K562 (cell line): ENCODE results near the gene WDR81. TPM values are rescaled to one million over a fixed set of nuclear protein-coding genes. Genes with fewer than 3 reads are reported as not detected.

Experiments used
- ERF ChIP-seq: fragments of 450-650 bp; formaldehyde crosslinking; IDR thresholded peaks from 2 replicates; pipeline ENCODE4 v1.4.0; 2020; ENCODE audit warnings: mild to moderate bottlenecking, mixed read lengths
- ETV5 ChIP-seq: sonication (generic); formaldehyde crosslinking; IDR thresholded peaks from 2 replicates; pipeline ENCODE4 v1.4.0; 2020; ENCODE audit warnings: low read depth, mild to moderate bottlenecking, missing genetic modification reagents
- HCFC1 ChIP-seq: IDR thresholded peaks from 2 replicates; pipeline ENCODE4 v1.6.1; 2012; ENCODE audit warnings: low read depth, low read length, improper control_type of control experiment
- ZNF609 ChIP-seq: sonication (generic); formaldehyde crosslinking; IDR thresholded peaks from 2 replicates; pipeline ENCODE4 v1.8.1; 2023; ENCODE audit warnings: missing genetic modification reagents, mild to moderate bottlenecking, borderline replicate concordance
- polyA plus RNA-seq, 8 experiments: library from polyadenylated mRNA; depleted of rRNA in 4 of 8; stranded (reverse) in 5 of 8; unstranded in 3 of 8; fragments of >200 nt; fragmentation: Nextera tagmentation in 2 of 8; fragmentation: Illumina TruSeq in 1 of 8; extraction: Ambion mirVana in 2 of 8; extraction: Trizol in 1 of 8; gene quantifications; 2 replicates each; pipeline versions ENCODE4 v1.2.1 to v1.2.3, GENCODE V29; 2011 to 2014; ENCODE audit warnings: inconsistent platforms in 1 of 8, missing spikeins in 1 of 8
- total RNA-seq, 7 experiments: library from RNA; depleted of rRNA in 6 of 7; stranded (reverse); fragments of >200 nt in 6 of 7; fragmentation: Illumina TruSeq in 2 of 7; extraction: Trizol in 2 of 7; gene quantifications; 2 replicates each; pipeline versions ENCODE4 v1.2.1 to v1.2.3, GENCODE V29; 2011 to 2021; ENCODE audit warnings: low replicate concordance in 1 of 7
- TF ChIP-seq, protein P1 (sequence below): fragments of 250-450 bp; sonication (Bioruptor Pico); IDR thresholded peaks from 2 replicates; pipeline ENCODE4 v1.5.0; 2022; ENCODE audit warnings: mild to moderate bottlenecking
- TF ChIP-seq, protein P2 (sequence below): fragments of 250-450 bp; sonication (Bioruptor Pico); IDR thresholded peaks from 2 replicates; pipeline ENCODE4 v1.5.0; 2021; ENCODE audit warnings: mild to moderate bottlenecking, borderline replicate concordance

Gene WDR81
- total and polyA plus RNA-seq, 9 of the 15 experiments (the other 6 are each of a cell fraction or from before 2014, with no cell fraction given): 0.01 to 17.1 (median 3.3) TPM

DNA sequence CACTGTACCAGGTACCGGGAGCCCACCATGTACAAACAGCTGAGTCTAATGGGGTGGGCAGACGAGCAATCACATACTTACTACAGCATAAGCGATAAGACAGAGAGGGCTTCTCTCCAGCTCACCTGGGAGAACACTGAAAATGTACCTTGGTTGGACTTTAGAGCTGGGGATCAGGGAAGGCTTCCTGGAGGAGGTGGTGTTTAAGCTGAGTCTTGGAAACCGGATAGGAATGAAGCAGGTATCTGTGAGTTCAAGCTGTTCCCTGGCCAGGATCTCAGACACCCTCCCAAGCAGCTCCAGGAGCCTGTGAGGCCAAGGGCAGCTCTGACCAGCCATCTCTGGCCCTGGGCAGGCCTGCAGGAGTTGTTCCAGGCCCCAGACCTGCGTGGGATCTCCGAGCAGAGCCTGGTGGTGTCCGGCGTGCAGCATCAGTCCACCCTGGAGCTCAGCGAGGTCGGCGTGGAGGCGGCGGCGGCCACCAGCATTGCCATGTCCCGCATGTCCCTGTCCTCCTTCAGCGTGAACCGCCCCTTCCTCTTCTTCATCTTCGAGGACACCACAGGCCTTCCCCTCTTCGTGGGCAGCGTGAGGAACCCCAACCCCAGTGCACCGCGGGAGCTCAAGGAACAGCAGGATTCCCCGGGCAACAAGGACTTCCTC lies 29.4 kb downstream of the WDR81 start (continued):
- TF ChIP-seq HCFC1 (no peak), ZNF609 (no peak), ETV5 (no peak), ERF (no peak)
- TF ChIP-seq, protein P1, sequence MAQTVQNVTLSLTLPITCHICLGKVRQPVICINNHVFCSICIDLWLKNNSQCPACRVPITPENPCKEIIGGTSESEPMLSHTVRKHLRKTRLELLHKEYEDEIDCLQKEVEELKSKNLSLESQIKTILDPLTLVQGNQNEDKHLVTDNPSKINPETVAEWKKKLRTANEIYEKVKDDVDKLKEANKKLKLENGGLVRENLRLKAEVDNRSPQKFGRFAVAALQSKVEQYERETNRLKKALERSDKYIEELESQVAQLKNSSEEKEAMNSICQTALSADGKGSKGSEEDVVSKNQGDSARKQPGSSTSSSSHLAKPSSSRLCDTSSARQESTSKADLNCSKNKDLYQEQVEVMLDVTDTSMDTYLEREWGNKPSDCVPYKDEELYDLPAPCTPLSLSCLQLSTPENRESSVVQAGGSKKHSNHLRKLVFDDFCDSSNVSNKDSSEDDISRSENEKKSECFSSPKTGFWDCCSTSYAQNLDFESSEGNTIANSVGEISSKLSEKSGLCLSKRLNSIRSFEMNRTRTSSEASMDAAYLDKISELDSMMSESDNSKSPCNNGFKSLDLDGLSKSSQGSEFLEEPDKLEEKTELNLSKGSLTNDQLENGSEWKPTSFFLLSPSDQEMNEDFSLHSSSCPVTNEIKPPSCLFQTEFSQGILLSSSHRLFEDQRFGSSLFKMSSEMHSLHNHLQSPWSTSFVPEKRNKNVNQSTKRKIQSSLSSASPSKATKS: no peak
- TF ChIP-seq, protein P2, sequence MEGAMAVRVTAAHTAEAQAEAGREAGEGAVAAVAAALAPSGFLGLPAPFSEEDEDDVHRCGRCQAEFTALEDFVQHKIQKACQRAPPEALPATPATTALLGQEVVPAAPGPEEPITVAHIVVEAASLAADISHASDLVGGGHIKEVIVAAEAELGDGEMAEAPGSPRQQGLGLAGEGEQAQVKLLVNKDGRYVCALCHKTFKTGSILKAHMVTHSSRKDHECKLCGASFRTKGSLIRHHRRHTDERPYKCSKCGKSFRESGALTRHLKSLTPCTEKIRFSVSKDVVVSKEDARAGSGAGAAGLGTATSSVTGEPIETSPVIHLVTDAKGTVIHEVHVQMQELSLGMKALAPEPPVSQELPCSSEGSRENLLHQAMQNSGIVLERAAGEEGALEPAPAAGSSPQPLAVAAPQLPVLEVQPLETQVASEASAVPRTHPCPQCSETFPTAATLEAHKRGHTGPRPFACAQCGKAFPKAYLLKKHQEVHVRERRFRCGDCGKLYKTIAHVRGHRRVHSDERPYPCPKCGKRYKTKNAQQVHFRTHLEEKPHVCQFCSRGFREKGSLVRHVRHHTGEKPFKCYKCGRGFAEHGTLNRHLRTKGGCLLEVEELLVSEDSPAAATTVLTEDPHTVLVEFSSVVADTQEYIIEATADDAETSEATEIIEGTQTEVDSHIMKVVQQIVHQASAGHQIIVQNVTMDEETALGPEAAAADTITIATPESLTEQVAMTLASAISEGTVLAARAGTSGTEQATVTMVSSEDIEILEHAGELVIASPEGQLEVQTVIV: no peak
